Measurements from ENCODE around the gene RHPN2. TPM values are rescaled to one million over a fixed set of nuclear protein-coding genes. Genes with fewer than 3 reads are reported as not detected.

Gene RHPN2
- total and polyA plus RNA-seq, 2 donors (not counting 3 experiments of a cell fraction or from before 2014, with no cell fraction given) = 2.3 to 2.7 TPM

- Histone ChIP-seq H4K20me1 (replicated peaks; ENCODE audit: control insufficient read depth, extremely low read depth, insufficient read depth, low read length) (no peaks in the 10 kb centered on the region), H3K4me3 (replicated peaks in 1 of 3; ENCODE audit: insufficient read depth in 1 of 3, low read depth in 1 of 3, low read length in 3 of 3) (no peak overlapping the region), H3K9me1 (replicated peaks; ENCODE audit: control insufficient read depth, extremely low read depth, insufficient read depth, low read length) (no peaks in the 10 kb centered on the region), H3K4me1 (ENCODE audit: control insufficient read depth, extremely low read depth, insufficient read depth, low read length) (peaks cover 3% of the 10 kb centered on the region), H3K9ac (replicated peaks; ENCODE audit: extremely low read depth, insufficient read depth, low read length) (no peak overlapping the region), H3K9me3 (replicated peaks; ENCODE audit: control insufficient read depth, insufficient read depth, low read length) (no peaks in the 10 kb centered on the region), H3K79me2 (ENCODE audit: control insufficient read depth, insufficient read depth, low read length) (no peaks in the 10 kb centered on the region), H3K4me2 (ENCODE audit: insufficient read depth, low read length) (no peak overlapping the region), H2AFZ (ENCODE audit: low read depth, low read length) (no peak overlapping the region), H3K36me3 (ENCODE audit: control insufficient read depth in 2 of 2, extremely low read depth in 1 of 2, insufficient read depth in 2 of 2, low read length in 2 of 2) (peaks cover 15 to 17% of the 10 kb centered on the region in 2 experiments), H3K27me3 (ENCODE audit: control insufficient read depth in 2 of 2, insufficient read depth in 2 of 2, low read length in 2 of 2) (no peaks in the 10 kb centered on the region), H3K27ac (ENCODE audit: insufficient read depth, low read depth, low read length) (peak overlapping the region; percentile 0)
- FAIRE-seq (peak; percentile 76), DNase-seq (ENCODE audit: low read depth, low spot score) (peak; percentile 24)
- dilution Hi-C loops (cut with MboI; ENCODE audit: extremely low pct_ligation_motif_present, low sequenced_read_pairs) (no loop called here), intact Hi-C loops (cut with micrococcal nuclease) (loop anchor here (2.0 kb wide), 1 partner anchor 138 kb away; the partner anchor contains the start of gene FAAP24)
- BruUV-seq (replicated peaks) = no TSS peak
- CTCF ChIA-PET = interaction anchor here (1.0 kb wide), 1 partner anchor 15 kb away, joined by 3 read pairs; no protein-coding TSS in a partner anchor
- POLR2A ChIA-PET = interaction anchor here (0.7 kb wide), 1 partner anchor 15 kb away, joined by 5 read pairs; no protein-coding TSS in a partner anchor
- no peak for TF ChIP-seq MAX (IDR thresholded peaks at IDR 0.05; ENCODE audit: insufficient read depth, insufficient read length)
- TF ChIP-seq FOS (IDR thresholded peaks at IDR 0.05; ENCODE audit: borderline replicate concordance, insufficient read depth, low read length) = peak; percentile 14
- peak; percentile 32 for TF ChIP-seq POLR2AphosphoS5 (IDR thresholded peaks at IDR 0.05; ENCODE audit: insufficient read depth, low read depth, low read length)
- TF ChIP-seq CTCF (IDR thresholded peaks at IDR 0.05; ENCODE audit: extremely low read depth in 1 of 2, insufficient read depth in 1 of 2, low read depth in 1 of 2, low read length in 2 of 2) = no peak
- TF ChIP-seq GATA2 (IDR thresholded peaks at IDR 0.05; ENCODE audit: insufficient read depth, insufficient read length, low read depth, low read length) = peak; percentile 48
Measured at GRCh38 chr19:33110137-33110910, 45.6 kb upstream of the RHPN2 start.
